Measurements from ENCODE around the gene ENTPD8.
"Not testable (repeated sequence)": the region's sequence is repeated elsewhere in the genome, so short reads cannot be mapped to it uniquely, and the experiment has no call there.

ENTPD8 gene

GRCh38 chr9:137457406-137458193 lies 16.4 kb upstream of the ENTPD8 start:
- DNase-seq: peak; percentile 31

- DNase-seq: peak; percentile 28
Observed at GRCh38 chr9:137456864-137457405, 15.8 kb upstream of the ENTPD8 start.

DNA sequence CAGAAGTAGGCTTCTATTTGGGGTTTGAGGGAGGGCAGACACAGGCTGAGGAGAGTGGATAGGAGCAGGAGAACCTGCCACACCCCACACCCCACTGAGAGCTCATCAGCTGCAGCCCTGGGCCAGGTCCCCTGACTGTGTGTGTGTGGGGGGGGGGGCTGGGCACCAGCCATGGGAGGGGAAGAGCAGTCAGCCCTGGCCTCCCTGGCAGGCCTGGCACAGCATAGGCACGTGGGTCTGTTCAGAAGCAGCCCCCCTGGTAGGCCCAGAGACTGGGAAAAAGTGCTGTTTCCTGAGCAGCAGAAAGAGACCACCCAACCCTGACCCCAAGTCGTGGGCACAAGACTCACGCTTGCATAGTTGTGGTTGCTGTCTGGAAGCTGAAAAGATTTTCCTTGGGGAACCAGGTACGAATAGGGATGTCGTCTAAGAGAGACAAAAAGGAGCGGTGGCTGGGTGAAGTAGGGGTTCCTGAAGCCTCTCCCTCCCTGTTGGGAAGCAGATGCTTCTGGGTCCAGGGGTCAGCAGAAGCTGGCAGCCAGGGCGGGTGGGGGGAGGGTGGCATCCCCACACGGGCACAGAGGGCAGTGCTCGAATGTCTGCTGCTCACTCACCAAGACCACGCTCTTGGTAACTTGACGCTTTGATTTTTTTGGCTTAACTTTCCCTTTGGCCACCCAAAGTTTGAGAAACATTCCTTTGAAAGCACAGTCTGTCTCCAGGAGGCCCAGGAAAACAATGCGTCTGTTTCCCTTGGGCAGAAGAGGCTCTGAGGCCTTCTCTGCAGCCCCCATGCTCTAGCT lies 15.1 kb upstream of the ENTPD8 start:
- peak; percentile 48 for DNase-seq

GRCh38 chr9:137455359-137455991 lies 14.3 kb upstream of the ENTPD8 start:
- DNase-seq: no peak

- peak; percentile 58 for DNase-seq
Observed at GRCh38 chr9:137454597-137455358, 13.6 kb upstream of the ENTPD8 start.

DNA sequence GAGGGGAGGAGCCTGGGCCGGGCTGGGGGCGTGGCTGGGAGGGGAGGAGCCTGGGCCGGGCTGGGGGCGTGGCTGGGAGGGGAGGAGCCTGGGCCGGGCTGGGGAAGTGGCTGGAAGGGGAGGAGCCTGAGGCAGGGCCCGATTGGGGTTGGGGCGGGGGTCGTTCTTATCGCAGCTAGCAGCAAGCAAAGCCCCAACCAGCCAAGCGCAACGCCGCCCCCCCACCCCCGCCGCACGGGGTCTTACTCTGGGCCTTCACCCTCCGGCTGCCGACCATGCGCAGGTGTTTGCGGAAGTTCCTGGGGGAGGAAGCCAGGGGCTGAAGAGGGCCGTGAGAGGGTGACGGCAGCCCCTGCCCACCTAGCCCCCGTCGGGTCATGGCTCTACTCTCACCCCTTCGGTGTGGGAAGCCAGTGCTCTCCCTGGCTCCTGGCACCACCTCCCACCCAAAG lies 13.0 kb upstream of the ENTPD8 start:
- DNase-seq: peak; percentile 67

DNA sequence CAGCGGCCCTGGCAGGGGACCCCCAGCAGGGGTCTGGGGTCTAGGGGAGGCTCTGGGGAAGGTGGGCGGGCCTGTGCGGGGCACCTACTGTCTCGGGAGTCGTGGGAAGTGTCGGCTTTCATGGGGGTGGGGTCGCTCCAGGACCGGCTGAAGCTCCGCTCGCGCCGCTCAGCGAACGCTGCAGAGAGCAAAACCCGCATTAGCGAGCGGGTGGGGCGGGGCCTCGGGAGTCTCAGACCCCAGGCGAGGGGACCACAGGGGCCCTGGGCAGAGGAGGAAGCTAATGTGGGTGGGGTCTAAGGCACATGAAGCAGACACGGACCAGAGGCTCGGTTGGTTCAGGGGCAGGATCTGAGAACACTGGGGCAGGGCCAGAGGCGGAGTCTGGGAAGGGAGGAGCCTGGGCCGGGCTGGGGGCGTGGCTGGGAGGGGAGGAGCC lies 12.5 kb upstream of the ENTPD8 start:
- DNase-seq: peak; percentile 77

- DNase-seq: peak; percentile 44
Observed at GRCh38 chr9:137452761-137453642, 11.8 kb upstream of the ENTPD8 start.

- peak; percentile 32 for DNase-seq
Observed at GRCh38 chr9:137452006-137452760, 11.0 kb upstream of the ENTPD8 start.

- not testable (repeated sequence) for DNase-seq
Observed at GRCh38 chr9:137451264-137452005, 10.3 kb upstream of the ENTPD8 start.

DNA sequence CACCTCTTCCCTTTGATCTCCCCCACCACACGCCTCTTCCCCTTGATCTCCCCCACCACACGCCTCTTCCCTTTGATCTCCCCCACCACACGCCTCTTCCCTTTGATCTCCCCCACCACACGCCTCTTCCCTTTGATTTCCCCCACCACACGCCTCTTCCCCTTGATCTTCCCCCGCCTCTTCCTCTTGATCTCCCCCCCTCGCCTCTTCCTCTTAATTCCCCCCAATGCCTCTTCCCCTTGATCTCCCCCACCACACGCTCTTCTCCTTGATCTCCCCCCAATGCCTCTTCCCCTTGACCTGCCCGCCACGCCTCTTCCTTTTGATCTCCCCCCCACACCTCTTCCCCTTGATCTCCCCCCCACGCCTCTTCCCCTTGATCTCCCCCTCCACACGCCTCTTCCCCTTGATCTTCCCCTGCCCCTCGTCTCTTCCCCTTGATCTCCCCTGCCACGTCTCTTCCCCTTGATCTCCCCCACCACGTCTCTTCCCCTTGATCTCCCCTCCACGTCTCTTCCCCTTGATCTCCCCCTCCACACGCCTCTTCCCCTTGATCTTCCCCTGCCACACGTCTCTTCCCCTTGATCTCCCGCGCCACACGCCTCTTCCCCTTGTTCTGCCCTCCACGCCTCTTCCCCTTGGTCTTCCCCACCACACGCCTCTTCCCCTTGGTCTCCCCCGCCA lies 9.5 kb upstream of the ENTPD8 start:
- DNase-seq: peak; percentile 29

DNA sequence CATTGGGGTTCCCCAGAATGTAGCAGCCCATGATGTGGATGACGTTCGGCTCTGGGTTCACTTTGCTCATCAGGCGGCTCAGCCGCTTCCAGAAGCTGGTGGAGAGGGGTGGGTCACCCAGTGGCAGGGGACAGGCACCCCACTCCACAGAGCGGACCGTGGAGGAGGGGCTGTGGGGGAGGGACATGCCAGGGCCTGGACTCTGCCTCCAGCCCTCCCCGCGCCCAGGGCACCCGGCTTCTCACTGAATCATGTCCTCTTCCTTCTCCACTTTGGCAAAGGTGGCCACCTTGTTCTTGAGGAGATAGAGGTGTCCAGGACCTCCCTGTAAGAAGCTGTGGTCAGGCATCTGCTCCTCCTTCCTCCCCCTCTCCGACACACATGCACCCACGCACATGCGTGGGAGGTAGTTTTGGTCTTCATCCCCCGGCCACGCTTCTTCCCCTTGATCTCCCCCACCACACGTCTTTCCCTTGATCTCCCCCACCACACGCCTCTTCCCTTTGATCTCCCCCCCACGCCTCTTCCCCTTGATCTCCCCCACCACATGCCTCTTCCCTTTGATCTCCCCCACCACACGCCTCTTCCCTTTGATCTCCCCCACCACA lies 8.9 kb upstream of the ENTPD8 start:
- DNase-seq: peak; percentile 28

- DNase-seq: peak; percentile 26
Observed at GRCh38 chr9:137449081-137449844, 8.1 kb upstream of the ENTPD8 start.

GRCh38 chr9:137448602-137448962 lies 7.4 kb upstream of the ENTPD8 start:
- peak; percentile 34 for DNase-seq

- DNase-seq: peak; percentile 37
Observed at GRCh38 chr9:137447722-137448601, 6.8 kb upstream of the ENTPD8 start.

- no peak for DNase-seq
Observed at GRCh38 chr9:137446851-137447471, 5.8 kb upstream of the ENTPD8 start.
